ENCODE data around the gene ANKS1A. TPM values are rescaled to one million over a fixed set of nuclear protein-coding genes. Genes with fewer than 3 reads are reported as not detected.

Gene ANKS1A
- total and polyA plus RNA-seq, 9 donors: 16.0 to 45.0 (median 27.3) TPM

DNA sequence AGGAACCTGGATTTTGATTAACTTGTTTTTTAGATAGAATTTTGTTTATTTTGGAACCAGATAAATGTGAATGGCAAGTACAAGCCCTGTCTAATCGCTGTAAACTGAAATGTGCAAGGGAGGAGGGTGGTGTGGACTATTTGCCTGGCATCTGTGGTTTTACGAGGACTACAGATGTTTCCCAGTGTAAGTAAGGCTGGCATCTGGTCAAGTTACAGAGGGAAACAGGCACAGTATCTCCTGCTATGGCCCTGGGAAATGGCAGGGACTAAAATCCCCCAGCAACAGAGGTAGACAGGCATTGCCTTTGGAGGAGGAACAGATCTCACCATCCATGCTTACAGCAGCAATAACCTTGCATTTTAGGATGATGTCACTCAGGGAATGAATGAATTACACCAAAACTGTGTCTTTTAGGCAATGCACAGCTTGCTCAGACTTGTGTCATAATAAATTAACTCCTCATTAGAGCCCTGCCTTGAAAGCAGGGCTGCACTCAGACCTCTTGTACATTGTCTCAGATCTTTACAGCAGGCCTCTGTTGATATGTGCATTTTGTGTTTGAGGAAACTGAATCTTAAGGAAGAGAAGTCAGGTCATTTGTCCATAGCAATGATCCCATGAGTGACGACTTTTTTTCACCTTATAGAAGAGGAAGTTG, 155.8 kb downstream of the ANKS1A start:
- 44 to 57% (median 54%) methylated on average over 3 of the region's 3 CpGs for WGBS, 3 donors
- Histone ChIP-seq H3K9me3 (no peaks in the 10 kb centered on the region), H3K36me3 (no peaks in the 10 kb centered on the region), H3K27ac (no peak overlapping the region), H3K4me1 (ENCODE audit: insufficient read depth) (peaks cover 22% of the 10 kb centered on the region), H3K27me3 (no peaks in the 10 kb centered on the region), H3K4me3 (no peak overlapping the region)
- no peak for TF ChIP-seq POLR2A (IDR thresholded peaks at IDR 0.05)
- TF ChIP-seq, protein P1, sequence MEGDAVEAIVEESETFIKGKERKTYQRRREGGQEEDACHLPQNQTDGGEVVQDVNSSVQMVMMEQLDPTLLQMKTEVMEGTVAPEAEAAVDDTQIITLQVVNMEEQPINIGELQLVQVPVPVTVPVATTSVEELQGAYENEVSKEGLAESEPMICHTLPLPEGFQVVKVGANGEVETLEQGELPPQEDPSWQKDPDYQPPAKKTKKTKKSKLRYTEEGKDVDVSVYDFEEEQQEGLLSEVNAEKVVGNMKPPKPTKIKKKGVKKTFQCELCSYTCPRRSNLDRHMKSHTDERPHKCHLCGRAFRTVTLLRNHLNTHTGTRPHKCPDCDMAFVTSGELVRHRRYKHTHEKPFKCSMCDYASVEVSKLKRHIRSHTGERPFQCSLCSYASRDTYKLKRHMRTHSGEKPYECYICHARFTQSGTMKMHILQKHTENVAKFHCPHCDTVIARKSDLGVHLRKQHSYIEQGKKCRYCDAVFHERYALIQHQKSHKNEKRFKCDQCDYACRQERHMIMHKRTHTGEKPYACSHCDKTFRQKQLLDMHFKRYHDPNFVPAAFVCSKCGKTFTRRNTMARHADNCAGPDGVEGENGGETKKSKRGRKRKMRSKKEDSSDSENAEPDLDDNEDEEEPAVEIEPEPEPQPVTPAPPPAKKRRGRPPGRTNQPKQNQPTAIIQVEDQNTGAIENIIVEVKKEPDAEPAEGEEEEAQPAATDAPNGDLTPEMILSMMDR (IDR thresholded peaks at IDR 0.05): no peak
- no peak for TF ChIP-seq EP300 (IDR thresholded peaks at IDR 0.05)
- intact Hi-C loops (cut with DNase I): no loop called here
- no peak for DNase-seq

DNA sequence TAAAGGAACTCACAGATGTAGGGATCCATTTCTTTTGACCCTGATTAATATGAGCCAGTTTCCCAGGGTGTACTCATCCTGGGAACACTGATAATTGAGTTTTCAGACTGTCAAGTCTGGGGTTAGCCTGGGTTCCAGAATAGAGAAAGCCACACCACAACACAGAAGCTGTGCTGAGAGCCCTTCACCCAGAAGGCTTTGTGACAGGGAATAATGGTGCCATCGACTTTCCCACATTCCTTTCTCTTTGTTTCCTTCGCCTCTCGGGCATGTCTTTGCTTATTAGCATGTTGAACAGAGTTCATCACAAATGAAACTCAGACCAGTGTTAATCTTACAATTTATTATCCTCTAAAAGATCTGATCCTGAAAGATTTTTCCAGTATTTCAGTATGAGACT, 157.0 kb downstream of the ANKS1A start:
- no peak overlapping the region for H3K27ac ChIP-seq
- DNase-seq: no peak
- no peaks in the 10 kb centered on the region for H3K36me3 ChIP-seq
- H3K4me1 ChIP-seq (ENCODE audit: insufficient read depth): peaks cover 27% of the 10 kb centered on the region
- H3K27me3 ChIP-seq: no peaks in the 10 kb centered on the region
- TF ChIP-seq EP300 (IDR thresholded peaks at IDR 0.05): no peak
- TF ChIP-seq POLR2A (IDR thresholded peaks at IDR 0.05): no peak
- TF ChIP-seq, protein P1 (IDR thresholded peaks at IDR 0.05): no peak
- intact Hi-C loops (cut with DNase I): no loop called here
- WGBS, 3 donors: 86 to 93% (median 86%) methylated on average over 3 of the region's 3 CpGs
- H3K4me3 ChIP-seq: no peak overlapping the region
- no peaks in the 10 kb centered on the region for H3K9me3 ChIP-seq

DNA sequence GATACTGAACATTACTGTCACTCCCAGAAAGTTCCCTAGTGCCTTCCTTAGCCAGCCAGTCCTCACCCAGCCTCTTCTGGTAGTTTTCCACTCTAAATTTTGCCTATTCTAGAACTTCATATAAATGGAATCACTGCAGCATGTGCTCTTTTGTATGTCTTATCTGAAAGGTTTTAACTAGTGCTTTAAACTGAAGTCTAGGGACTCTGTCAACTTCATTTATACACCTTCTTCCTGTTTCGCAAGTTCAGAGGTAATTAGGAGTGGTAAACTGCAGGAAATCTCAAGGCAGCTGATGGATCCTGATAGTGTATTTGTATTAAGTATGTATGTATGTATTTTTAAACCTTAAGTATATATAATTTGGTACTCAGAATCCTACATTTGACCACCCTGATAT, 157.8 kb downstream of the ANKS1A start:
- Histone ChIP-seq H3K4me3 (no peak overlapping the region), H3K27me3 (no peaks in the 10 kb centered on the region), H3K9me3 (no peaks in the 10 kb centered on the region), H3K27ac (no peak overlapping the region), H3K4me1 (ENCODE audit: insufficient read depth) (peaks cover 27% of the 10 kb centered on the region), H3K36me3 (no peaks in the 10 kb centered on the region)
- WGBS, 3 donors: 86 to 94% (median 93%) methylated on average over 1 of the region's 1 CpG
- intact Hi-C loops (cut with DNase I): no loop called here
- TF ChIP-seq POLR2A (IDR thresholded peaks at IDR 0.05): no peak
- TF ChIP-seq EP300 (IDR thresholded peaks at IDR 0.05): no peak
- TF ChIP-seq, protein P1 (IDR thresholded peaks at IDR 0.05): no peak
- no peak for DNase-seq

DNA sequence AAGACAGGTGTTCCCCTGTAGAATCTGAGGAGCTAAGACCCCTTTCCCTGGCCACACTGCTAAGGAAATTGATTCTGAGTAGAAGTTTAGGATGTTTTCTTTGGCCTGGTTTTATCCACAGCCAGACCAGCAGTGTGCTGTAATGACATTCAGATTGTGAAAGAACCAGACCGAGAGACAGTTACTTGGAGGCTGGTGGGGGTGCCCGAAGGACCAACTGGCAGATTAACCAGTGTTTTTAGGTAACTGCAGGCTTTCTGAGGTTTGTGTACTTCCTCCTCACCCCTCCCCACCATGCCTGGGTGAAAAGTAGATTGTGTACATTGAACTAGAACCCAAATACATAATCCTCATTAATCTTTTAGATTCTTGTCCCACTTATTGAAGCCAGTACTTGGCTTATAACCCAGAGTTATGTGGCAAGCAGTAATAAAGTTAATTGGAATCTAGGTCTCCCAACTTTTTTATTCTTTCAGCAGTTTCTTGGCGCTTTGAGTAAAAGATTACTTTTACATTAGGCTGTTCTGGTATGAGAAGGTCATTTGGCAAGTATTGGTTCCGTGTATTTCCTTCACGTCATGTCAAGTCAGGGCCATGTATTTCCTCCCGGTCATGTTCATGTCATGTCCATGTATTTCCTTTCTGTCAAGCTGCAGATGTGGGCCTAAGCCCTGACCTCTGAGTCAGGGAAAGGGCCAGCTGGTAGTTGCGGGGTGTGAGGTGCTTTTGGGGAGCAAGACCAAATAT, 158.4 kb downstream of the ANKS1A start:
- Histone ChIP-seq H3K4me1 (ENCODE audit: insufficient read depth) (peaks cover 29% of the 10 kb centered on the region), H3K27me3 (no peaks in the 10 kb centered on the region), H3K36me3 (no peaks in the 10 kb centered on the region), H3K9me3 (no peaks in the 10 kb centered on the region), H3K4me3 (no peak overlapping the region), H3K27ac (no peak overlapping the region)
- no peak for DNase-seq
- WGBS, 3 donors: 58 to 63% (median 62%) methylated on average over 7 of the region's 7 CpGs
- TF ChIP-seq, protein P1 (IDR thresholded peaks at IDR 0.05): no peak
- no peak for TF ChIP-seq POLR2A (IDR thresholded peaks at IDR 0.05)
- no peak for TF ChIP-seq EP300 (IDR thresholded peaks at IDR 0.05)
- intact Hi-C loops (cut with DNase I): no loop called here

All from ovary (tissue), 9 donors.